ENCODE measurements around the gene NCK1. TPM values are rescaled to one million over a fixed set of nuclear protein-coding genes. Genes with fewer than 3 reads are reported as not detected.

NCK1 gene
- total RNA-seq, 6 donors from 2014 or later, result 26.2 to 61.7 (median 44.8) TPM

- no peak overlapping the region for H3K4me3 ChIP-seq
- H3K27me3 ChIP-seq, result no peaks in the 10 kb centered on the region
- ATAC-seq (ENCODE audit: low FRiP score in 2 of 2) (no peak), DNase-seq (no peak)
- TF ChIP-seq EP300 (IDR thresholded peaks at IDR 0.05) (no peak), CTCF (IDR thresholded peaks at IDR 0.05) (no peak), POLR2A (IDR thresholded peaks at IDR 0.05) (no peak), POLR2AphosphoS5 (IDR thresholded peaks at IDR 0.05) (no peak)
- WGBS, 2 donors, result 82 to 84% methylated on average over 1 of the region's 1 CpG
- H3K9me3 ChIP-seq, result no peaks in the 10 kb centered on the region
- no peak overlapping the region for H3K27ac ChIP-seq
- H3K36me3 ChIP-seq, result no peaks in the 10 kb centered on the region
- peaks cover 9 to 18% (median 12%) of the 10 kb centered on the region in 4 donors for H3K4me1 ChIP-seq
Observed at GRCh38 chr3:136952292-136952691, 90.3 kb downstream of the NCK1 start.

GRCh38 chr3:136954251-136954650, 92.2 kb downstream of the NCK1 start:
- no peaks in the 10 kb centered on the region for H3K9me3 ChIP-seq
- no peaks in the 10 kb centered on the region for H3K36me3 ChIP-seq
- TF ChIP-seq CTCF (IDR thresholded peaks at IDR 0.05), result no peak
- ATAC-seq (ENCODE audit: low FRiP score in 2 of 2) (no peak), DNase-seq (no peak)
- 89 to 92% methylated on average over 2 of the region's 2 CpGs for WGBS, 2 donors
- H3K27me3 ChIP-seq, result no peaks in the 10 kb centered on the region
- no peak overlapping the region for H3K4me3 ChIP-seq
- H3K4me1 ChIP-seq, result peaks cover 7 to 12% (median 9%) of the 10 kb centered on the region in 4 donors
- no peak overlapping the region for H3K27ac ChIP-seq

- Histone ChIP-seq H3K4me3 (no peak overlapping the region), H3K27me3 (no peaks in the 10 kb centered on the region), H3K36me3 (no peaks in the 10 kb centered on the region), H3K9me3 (no peaks in the 10 kb centered on the region), H3K27ac (no peak overlapping the region), H3K4me1 (peaks cover 2 to 10% (median 5%) of the 10 kb centered on the region in 4 donors)
- DNase-seq (no peak), ATAC-seq (ENCODE audit: low FRiP score in 2 of 2) (no peak)
- TF ChIP-seq POLR2A (IDR thresholded peaks at IDR 0.05) (no peak), POLR2AphosphoS5 (IDR thresholded peaks at IDR 0.05) (no peak), EP300 (IDR thresholded peaks at IDR 0.05) (no peak), CTCF (IDR thresholded peaks at IDR 0.05) (no peak)
- 76 to 78% methylated on average over 4 of the region's 4 CpGs for WGBS, 2 donors
Observed at GRCh38 chr3:136954980-136955780, 93.2 kb downstream of the NCK1 start.

- DNase-seq, result no peak
- TF ChIP-seq CTCF (IDR thresholded peaks at IDR 0.05) (no peak), EP300 (IDR thresholded peaks at IDR 0.05) (no peak), POLR2A (IDR thresholded peaks at IDR 0.05) (no peak), POLR2AphosphoS5 (IDR thresholded peaks at IDR 0.05) (no peak)
- Histone ChIP-seq H3K36me3 (no peaks in the 10 kb centered on the region), H3K27me3 (no peaks in the 10 kb centered on the region), H3K9me3 (no peaks in the 10 kb centered on the region), H3K27ac (no peak overlapping the region), H3K4me1 (peaks cover 0 to 10% (median 5%) of the 10 kb centered on the region in 4 donors), H3K4me3 (no peak overlapping the region)
- 64 to 68% methylated on average over 2 of the region's 2 CpGs for WGBS, 2 donors
- no peak for ATAC-seq (ENCODE audit: low FRiP score in 2 of 2)
Observed at GRCh38 chr3:136955813-136956212, 93.8 kb downstream of the NCK1 start.

GRCh38 chr3:136956971-136957370, 95.0 kb downstream of the NCK1 start:
- Histone ChIP-seq H3K36me3 (no peaks in the 10 kb centered on the region), H3K4me1 (peaks cover 0 to 10% (median 7%) of the 10 kb centered on the region in 4 donors), H3K9me3 (no peaks in the 10 kb centered on the region), H3K27ac (no peak overlapping the region), H3K27me3 (no peaks in the 10 kb centered on the region), H3K4me3 (no peak overlapping the region)
- DNase-seq (no peak), ATAC-seq (ENCODE audit: low FRiP score in 2 of 2) (no peak)
- TF ChIP-seq POLR2AphosphoS5 (IDR thresholded peaks at IDR 0.05) (no peak), POLR2A (IDR thresholded peaks at IDR 0.05) (no peak), CTCF (IDR thresholded peaks at IDR 0.05) (no peak), EP300 (IDR thresholded peaks at IDR 0.05) (no peak)
- 92 to 99% methylated on average over 2 of the region's 2 CpGs for WGBS, 2 donors

Measured in upper lobe of left lung (tissue), 6 donors.